WTC11 (cell line): ENCODE data around the gene MCM5. TPM values are rescaled to one million over a fixed set of nuclear protein-coding genes. Genes with fewer than 3 reads are reported as not detected.

ENCODE experiments used
- ATAC-seq: fragments of 200-7000 bp; cut with Tn5 transposase; 2 replicates; pipeline ENCODE4 v1.10.0; 2021; ENCODE audit warnings: mild to moderate bottlenecking, moderate library complexity
- CTCF ChIA-PET: fragments of 300-600 bp; sonication (Branson Sonifier 250); formaldehyde crosslinking; loops from one replicate; lab custom pipeline; 2021; ENCODE audit warnings: antibody characterized with exemption; lab: Charles Lee
- POLR2A ChIA-PET: fragments of 350-600 bp; sonication (Branson Sonifier 250); formaldehyde crosslinking; loops from one replicate; lab custom pipeline; 2021; ENCODE audit warnings: antibody characterized with exemption; lab: Charles Lee
- DNase-seq: peaks from one replicate; pipeline ENCODE4 v3.0.0; 2021; ENCODE audit warnings: low spot score
- H3K27ac Mint-ChIP-seq: 2 replicates; pipeline ENCODE4 v1.8.0; 2021; ENCODE audit warnings: mixed read lengths
- H3K27me3 Mint-ChIP-seq: 2 replicates; pipeline ENCODE4 v1.8.0; 2021; ENCODE audit warnings: low read depth, mild to moderate bottlenecking, moderate library complexity, mixed read lengths
- H3K36me3 Mint-ChIP-seq: 2 replicates; pipeline ENCODE4 v1.8.0; 2021; ENCODE audit warnings: mixed read lengths
- H3K4me1 Mint-ChIP-seq: 2 replicates; pipeline ENCODE4 v1.8.0; 2022; ENCODE audit warnings: mixed read lengths
- H3K4me3 Mint-ChIP-seq: 2 replicates; pipeline ENCODE4 v1.8.0; 2021; ENCODE audit warnings: mild to moderate bottlenecking, moderate library complexity, mixed read lengths
- H3K9me3 Mint-ChIP-seq: 2 replicates; pipeline ENCODE4 v1.8.0; 2021; ENCODE audit warnings: mixed read lengths
- EMX1 ChIP-seq: fragments of 250-450 bp; sonication (Bioruptor Pico); IDR thresholded peaks from 2 replicates; pipeline ENCODE4 v1.8.0; 2021; ENCODE audit warnings: mild to moderate bottlenecking
- FOXJ3 ChIP-seq: sonication (generic); formaldehyde crosslinking; IDR thresholded peaks from 2 replicates; pipeline ENCODE4 v1.9.0; 2021; ENCODE audit warnings: missing genetic modification reagents, mild to moderate bottlenecking, borderline replicate concordance
- FOXK1 ChIP-seq: sonication (generic); formaldehyde crosslinking; IDR thresholded peaks from 2 replicates; pipeline ENCODE4 v1.8.0; 2022; ENCODE audit warnings: mild to moderate bottlenecking, moderate library complexity, missing genetic modification reagents
- HMGA2 ChIP-seq: fragments of 250-450 bp; sonication (Bioruptor Pico); IDR thresholded peaks from 2 replicates; pipeline ENCODE4 v1.4.0; 2021; ENCODE audit warnings: mild to moderate bottlenecking, moderate library complexity
- IRF2 ChIP-seq: sonication (generic); formaldehyde crosslinking; IDR thresholded peaks from 2 replicates; pipeline ENCODE4 v1.8.0; 2022; ENCODE audit warnings: low read depth, missing genetic modification reagents, borderline replicate concordance
- MXD4 ChIP-seq: fragments of 250-450 bp; sonication (Bioruptor Pico); IDR thresholded peaks from 2 replicates; pipeline ENCODE4 v1.8.0; 2021; ENCODE audit warnings: mild to moderate bottlenecking, moderate library complexity, borderline replicate concordance
- NFYB ChIP-seq: sonication (generic); formaldehyde crosslinking; conservative IDR thresholded peaks from 2 replicates; pipeline ENCODE4 v1.8.0; 2022; ENCODE audit warnings: low read depth, missing genetic modification reagents
- SP1 ChIP-seq: sonication (generic); formaldehyde crosslinking; conservative IDR thresholded peaks from 2 replicates; pipeline ENCODE4 v1.8.1; 2022; ENCODE audit warnings: missing genetic modification reagents
- TCF7 ChIP-seq: sonication (generic); formaldehyde crosslinking; IDR thresholded peaks from 2 replicates; pipeline ENCODE4 v1.8.0; 2022; ENCODE audit warnings: mild to moderate bottlenecking, low read depth, missing genetic modification reagents, moderate library complexity
- total RNA-seq: library from RNA; stranded (reverse); gene quantifications from 3 replicates; pipeline ENCODE4 v1.2.3, GENCODE V29; 2021
- TF ChIP-seq, protein P1 (sequence below): sonication (generic); formaldehyde crosslinking; IDR thresholded peaks from 2 replicates; pipeline ENCODE4 v1.8.1; 2023; ENCODE audit warnings: mild to moderate bottlenecking, missing genetic modification reagents
- TF ChIP-seq, protein P2 (sequence below): sonication (generic); formaldehyde crosslinking; IDR thresholded peaks from 2 replicates; pipeline ENCODE4 v1.8.0; 2022; ENCODE audit warnings: mild to moderate bottlenecking, missing genetic modification reagents
- TF ChIP-seq, protein P3 (sequence below): sonication (generic); formaldehyde crosslinking; IDR thresholded peaks from 2 replicates; pipeline ENCODE4 v1.8.1; 2022; ENCODE audit warnings: missing genetic modification reagents, borderline replicate concordance
- TF ChIP-seq, protein P4 (sequence below): sonication (generic); formaldehyde crosslinking; IDR thresholded peaks from 2 replicates; pipeline ENCODE4 v1.8.0; 2023; ENCODE audit warnings: mild to moderate bottlenecking, missing genetic modification reagents
- TF ChIP-seq, protein P5 (sequence below): sonication (generic); formaldehyde crosslinking; IDR thresholded peaks from 2 replicates; pipeline ENCODE4 v1.8.1; 2022; ENCODE audit warnings: mild to moderate bottlenecking, missing genetic modification reagents, moderate library complexity, borderline replicate concordance
- TF ChIP-seq, protein P6 (sequence below): fragments of 250-450 bp; sonication (Bioruptor Pico); IDR thresholded peaks from 2 replicates; pipeline ENCODE4 v1.9.0; 2021; ENCODE audit warnings: mild to moderate bottlenecking, borderline replicate concordance
- TF ChIP-seq, protein P7 (sequence below): sonication (generic); formaldehyde crosslinking; IDR thresholded peaks from 2 replicates; pipeline ENCODE4 v1.8.1; 2022; ENCODE audit warnings: low read depth, mild to moderate bottlenecking, moderate library complexity, missing genetic modification reagents, borderline replicate concordance

The MCM5 gene
- total RNA-seq, 1 experiment from 2014 or later, result 261 TPM

DNA sequence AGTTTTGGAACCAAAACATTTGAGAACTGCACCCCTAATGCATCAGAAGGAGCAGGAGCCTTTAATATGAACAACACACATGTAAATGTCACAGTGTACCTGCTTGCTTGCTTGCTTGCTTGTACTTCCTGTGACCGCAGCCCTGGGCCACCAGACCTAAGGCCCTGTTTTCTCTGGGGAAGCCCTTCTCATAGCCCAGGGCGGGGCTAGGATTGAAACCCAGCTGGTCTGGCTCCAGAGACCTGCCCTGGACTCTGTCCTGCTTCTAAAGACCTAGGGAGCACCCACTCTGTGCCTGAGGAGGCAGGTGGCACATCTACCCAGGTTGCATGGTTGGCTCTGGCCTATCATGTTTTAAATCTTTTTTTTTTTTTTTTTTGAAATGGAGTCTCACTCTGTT lies 7.6 kb upstream of the MCM5 start:
- Mint-ChIP-seq H3K36me3 (peaks cover 10% of the 10 kb centered on the region), H3K4me3 (no peak overlapping the region), H3K27ac (no peak overlapping the region), H3K4me1 (peaks cover 11% of the 10 kb centered on the region), H3K9me3 (no peaks in the 10 kb centered on the region)
- ATAC-seq, result no peak
- TF ChIP-seq, protein P1, sequence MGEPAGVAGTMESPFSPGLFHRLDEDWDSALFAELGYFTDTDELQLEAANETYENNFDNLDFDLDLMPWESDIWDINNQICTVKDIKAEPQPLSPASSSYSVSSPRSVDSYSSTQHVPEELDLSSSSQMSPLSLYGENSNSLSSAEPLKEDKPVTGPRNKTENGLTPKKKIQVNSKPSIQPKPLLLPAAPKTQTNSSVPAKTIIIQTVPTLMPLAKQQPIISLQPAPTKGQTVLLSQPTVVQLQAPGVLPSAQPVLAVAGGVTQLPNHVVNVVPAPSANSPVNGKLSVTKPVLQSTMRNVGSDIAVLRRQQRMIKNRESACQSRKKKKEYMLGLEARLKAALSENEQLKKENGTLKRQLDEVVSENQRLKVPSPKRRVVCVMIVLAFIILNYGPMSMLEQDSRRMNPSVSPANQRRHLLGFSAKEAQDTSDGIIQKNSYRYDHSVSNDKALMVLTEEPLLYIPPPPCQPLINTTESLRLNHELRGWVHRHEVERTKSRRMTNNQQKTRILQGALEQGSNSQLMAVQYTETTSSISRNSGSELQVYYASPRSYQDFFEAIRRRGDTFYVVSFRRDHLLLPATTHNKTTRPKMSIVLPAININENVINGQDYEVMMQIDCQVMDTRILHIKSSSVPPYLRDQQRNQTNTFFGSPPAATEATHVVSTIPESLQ (CRISPR knock-in tag), result no peak
- TF ChIP-seq FOXK1 (CRISPR knock-in tag) (no peak), FOXJ3 (CRISPR knock-in tag) (no peak), HMGA2 (CRISPR knock-in tag) (no peak), IRF2 (CRISPR knock-in tag) (no peak), TCF7 (CRISPR knock-in tag) (no peak)
- TF ChIP-seq, protein P2, sequence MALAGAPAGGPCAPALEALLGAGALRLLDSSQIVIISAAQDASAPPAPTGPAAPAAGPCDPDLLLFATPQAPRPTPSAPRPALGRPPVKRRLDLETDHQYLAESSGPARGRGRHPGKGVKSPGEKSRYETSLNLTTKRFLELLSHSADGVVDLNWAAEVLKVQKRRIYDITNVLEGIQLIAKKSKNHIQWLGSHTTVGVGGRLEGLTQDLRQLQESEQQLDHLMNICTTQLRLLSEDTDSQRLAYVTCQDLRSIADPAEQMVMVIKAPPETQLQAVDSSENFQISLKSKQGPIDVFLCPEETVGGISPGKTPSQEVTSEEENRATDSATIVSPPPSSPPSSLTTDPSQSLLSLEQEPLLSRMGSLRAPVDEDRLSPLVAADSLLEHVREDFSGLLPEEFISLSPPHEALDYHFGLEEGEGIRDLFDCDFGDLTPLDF, result no peak
- TF ChIP-seq, all 79 proteins: peak for 0
- ChIA-PET POLR2A (interaction anchor here (0.6 kb wide), 1 partner anchor 8 kb away, joined by 3 read pairs; no protein-coding TSS in a partner anchor), CTCF (interaction anchor here (0.7 kb wide), 1 partner anchor 194 kb away, joined by 3 read pairs; no protein-coding TSS in a partner anchor)
- H3K27me3 Mint-ChIP-seq, result no peaks in the 10 kb centered on the region
- no peak for DNase-seq

DNA sequence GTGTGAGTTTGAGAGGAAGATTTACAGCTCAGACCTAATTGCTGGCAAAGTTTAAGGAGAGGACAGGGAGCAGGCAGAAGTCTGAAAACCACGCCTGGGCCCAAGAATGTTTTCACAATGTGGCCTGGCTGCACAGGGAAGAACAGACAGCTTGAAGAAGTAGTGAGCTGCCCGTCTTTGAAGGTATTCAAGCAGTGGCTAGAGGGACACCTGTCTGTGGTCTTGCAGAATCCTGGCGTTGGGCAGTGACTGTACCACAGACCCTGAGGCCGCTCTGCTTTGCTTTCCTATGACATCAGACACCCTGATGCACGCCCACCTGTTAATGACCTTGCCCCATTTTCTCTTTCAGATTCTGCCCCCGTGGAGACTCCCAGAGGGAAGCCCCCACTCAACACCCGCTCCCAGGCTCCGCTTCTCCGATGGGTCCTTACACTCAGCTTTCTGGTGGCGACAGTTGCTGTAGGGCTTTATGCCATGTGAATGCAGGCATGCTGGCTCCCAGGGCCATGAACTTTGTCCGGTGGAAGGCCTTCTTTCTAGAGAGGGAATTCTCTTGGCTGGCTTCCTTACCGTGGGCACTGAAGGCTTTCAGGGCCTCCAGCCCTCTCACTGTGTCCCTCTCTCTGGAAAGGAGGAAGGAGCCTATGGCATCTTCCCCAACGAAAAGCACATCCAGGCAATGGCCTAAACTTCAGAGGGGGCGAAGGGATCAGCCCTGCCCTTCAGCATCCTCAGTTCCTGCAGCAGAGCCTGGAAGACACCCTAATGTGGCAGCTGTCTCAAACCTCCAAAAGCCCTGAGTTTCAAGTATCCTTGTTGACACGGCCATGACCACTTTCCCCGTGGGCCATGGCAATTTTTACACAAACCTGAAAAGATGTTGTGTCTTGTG lies 6.6 kb upstream of the MCM5 start:
- peaks cover 14% of the 10 kb centered on the region for H3K4me1 Mint-ChIP-seq
- ATAC-seq, result no peak
- no peak for DNase-seq
- H3K36me3 Mint-ChIP-seq, result peaks cover 10% of the 10 kb centered on the region
- peak overlapping the region; percentile 21; the same call in 1 of the 2 replicates for H3K27ac Mint-ChIP-seq
- no peaks in the 10 kb centered on the region for H3K27me3 Mint-ChIP-seq
- H3K4me3 Mint-ChIP-seq, result no peak overlapping the region
- CTCF ChIA-PET, result interaction anchor here (1.1 kb wide), 1 partner anchor 42 kb away, joined by 3 read pairs; no protein-coding TSS in a partner anchor
- no peaks in the 10 kb centered on the region for H3K9me3 Mint-ChIP-seq
- POLR2A ChIA-PET, result interaction anchor here (0.7 kb wide), 1 partner anchor 10 kb away, joined by 3 read pairs; no protein-coding TSS in a partner anchor
- TF ChIP-seq IRF2 (CRISPR knock-in tag), result no peak
- TF ChIP-seq, protein P3, sequence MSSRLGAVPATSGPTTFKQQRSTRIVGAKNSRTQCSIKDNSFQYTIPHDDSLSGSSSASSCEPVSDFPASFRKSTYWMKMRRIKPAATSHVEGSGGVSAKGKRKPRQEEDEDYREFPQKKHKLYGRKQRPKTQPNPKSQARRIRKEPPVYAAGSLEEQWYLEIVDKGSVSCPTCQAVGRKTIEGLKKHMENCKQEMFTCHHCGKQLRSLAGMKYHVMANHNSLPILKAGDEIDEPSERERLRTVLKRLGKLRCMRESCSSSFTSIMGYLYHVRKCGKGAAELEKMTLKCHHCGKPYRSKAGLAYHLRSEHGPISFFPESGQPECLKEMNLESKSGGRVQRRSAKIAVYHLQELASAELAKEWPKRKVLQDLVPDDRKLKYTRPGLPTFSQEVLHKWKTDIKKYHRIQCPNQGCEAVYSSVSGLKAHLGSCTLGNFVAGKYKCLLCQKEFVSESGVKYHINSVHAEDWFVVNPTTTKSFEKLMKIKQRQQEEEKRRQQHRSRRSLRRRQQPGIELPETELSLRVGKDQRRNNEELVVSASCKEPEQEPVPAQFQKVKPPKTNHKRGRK (CRISPR knock-in tag), result no peak
- TF ChIP-seq, protein P4, sequence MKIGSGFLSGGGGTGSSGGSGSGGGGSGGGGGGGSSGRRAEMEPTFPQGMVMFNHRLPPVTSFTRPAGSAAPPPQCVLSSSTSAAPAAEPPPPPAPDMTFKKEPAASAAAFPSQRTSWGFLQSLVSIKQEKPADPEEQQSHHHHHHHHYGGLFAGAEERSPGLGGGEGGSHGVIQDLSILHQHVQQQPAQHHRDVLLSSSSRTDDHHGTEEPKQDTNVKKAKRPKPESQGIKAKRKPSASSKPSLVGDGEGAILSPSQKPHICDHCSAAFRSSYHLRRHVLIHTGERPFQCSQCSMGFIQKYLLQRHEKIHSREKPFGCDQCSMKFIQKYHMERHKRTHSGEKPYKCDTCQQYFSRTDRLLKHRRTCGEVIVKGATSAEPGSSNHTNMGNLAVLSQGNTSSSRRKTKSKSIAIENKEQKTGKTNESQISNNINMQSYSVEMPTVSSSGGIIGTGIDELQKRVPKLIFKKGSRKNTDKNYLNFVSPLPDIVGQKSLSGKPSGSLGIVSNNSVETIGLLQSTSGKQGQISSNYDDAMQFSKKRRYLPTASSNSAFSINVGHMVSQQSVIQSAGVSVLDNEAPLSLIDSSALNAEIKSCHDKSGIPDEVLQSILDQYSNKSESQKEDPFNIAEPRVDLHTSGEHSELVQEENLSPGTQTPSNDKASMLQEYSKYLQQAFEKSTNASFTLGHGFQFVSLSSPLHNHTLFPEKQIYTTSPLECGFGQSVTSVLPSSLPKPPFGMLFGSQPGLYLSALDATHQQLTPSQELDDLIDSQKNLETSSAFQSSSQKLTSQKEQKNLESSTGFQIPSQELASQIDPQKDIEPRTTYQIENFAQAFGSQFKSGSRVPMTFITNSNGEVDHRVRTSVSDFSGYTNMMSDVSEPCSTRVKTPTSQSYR (CRISPR knock-in tag), result no peak
- TF ChIP-seq, protein P5, sequence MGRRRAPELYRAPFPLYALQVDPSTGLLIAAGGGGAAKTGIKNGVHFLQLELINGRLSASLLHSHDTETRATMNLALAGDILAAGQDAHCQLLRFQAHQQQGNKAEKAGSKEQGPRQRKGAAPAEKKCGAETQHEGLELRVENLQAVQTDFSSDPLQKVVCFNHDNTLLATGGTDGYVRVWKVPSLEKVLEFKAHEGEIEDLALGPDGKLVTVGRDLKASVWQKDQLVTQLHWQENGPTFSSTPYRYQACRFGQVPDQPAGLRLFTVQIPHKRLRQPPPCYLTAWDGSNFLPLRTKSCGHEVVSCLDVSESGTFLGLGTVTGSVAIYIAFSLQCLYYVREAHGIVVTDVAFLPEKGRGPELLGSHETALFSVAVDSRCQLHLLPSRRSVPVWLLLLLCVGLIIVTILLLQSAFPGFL, result no peak
- no peak for TF ChIP-seq MXD4 (CRISPR knock-in tag)
- TF ChIP-seq SP1, result no peak
- TF ChIP-seq, protein P6, sequence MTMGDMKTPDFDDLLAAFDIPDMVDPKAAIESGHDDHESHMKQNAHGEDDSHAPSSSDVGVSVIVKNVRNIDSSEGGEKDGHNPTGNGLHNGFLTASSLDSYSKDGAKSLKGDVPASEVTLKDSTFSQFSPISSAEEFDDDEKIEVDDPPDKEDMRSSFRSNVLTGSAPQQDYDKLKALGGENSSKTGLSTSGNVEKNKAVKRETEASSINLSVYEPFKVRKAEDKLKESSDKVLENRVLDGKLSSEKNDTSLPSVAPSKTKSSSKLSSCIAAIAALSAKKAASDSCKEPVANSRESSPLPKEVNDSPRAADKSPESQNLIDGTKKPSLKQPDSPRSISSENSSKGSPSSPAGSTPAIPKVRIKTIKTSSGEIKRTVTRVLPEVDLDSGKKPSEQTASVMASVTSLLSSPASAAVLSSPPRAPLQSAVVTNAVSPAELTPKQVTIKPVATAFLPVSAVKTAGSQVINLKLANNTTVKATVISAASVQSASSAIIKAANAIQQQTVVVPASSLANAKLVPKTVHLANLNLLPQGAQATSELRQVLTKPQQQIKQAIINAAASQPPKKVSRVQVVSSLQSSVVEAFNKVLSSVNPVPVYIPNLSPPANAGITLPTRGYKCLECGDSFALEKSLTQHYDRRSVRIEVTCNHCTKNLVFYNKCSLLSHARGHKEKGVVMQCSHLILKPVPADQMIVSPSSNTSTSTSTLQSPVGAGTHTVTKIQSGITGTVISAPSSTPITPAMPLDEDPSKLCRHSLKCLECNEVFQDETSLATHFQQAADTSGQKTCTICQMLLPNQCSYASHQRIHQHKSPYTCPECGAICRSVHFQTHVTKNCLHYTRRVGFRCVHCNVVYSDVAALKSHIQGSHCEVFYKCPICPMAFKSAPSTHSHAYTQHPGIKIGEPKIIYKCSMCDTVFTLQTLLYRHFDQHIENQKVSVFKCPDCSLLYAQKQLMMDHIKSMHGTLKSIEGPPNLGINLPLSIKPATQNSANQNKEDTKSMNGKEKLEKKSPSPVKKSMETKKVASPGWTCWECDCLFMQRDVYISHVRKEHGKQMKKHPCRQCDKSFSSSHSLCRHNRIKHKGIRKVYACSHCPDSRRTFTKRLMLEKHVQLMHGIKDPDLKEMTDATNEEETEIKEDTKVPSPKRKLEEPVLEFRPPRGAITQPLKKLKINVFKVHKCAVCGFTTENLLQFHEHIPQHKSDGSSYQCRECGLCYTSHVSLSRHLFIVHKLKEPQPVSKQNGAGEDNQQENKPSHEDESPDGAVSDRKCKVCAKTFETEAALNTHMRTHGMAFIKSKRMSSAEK (CRISPR knock-in tag), result no peak
- no peak for TF ChIP-seq NFYB (CRISPR knock-in tag)
- TF ChIP-seq, protein P7, sequence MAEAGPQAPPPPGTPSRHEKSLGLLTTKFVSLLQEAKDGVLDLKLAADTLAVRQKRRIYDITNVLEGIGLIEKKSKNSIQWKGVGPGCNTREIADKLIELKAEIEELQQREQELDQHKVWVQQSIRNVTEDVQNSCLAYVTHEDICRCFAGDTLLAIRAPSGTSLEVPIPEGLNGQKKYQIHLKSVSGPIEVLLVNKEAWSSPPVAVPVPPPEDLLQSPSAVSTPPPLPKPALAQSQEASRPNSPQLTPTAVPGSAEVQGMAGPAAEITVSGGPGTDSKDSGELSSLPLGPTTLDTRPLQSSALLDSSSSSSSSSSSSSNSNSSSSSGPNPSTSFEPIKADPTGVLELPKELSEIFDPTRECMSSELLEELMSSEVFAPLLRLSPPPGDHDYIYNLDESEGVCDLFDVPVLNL (CRISPR knock-in tag), result no peak
- TF ChIP-seq EMX1, result no peak
